Measurements from ENCODE around the gene FLNB.

FLNB gene

DNA sequence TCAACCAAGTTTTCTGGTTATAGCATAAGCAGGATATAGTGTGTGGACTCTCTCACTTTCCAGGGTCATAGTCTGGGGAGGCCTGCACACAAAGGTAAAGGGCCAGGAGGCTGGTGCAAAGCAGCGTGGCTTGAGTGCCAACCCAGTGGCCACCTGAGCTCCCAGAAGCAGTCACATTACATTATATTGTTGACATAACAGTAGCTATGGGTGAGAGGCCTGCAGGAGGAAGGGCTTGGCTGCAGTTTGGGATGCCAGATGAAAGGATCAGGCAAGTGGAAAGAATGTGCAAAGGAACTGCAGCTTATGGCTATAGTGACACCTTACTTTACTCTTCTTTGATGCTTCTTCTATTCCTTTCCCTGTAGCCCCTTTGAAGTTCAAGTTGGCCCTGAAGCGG, 96.5 kb downstream of the FLNB start:
- no peak overlapping the region for H3K27ac Mint-ChIP-seq
- H3K36me3 Mint-ChIP-seq (ENCODE audit: low read depth) = peaks cover 95% of the 10 kb centered on the region
- no peaks in the 10 kb centered on the region for H3K9me3 Mint-ChIP-seq
- H3K4me1 Mint-ChIP-seq = peaks cover 28% of the 10 kb centered on the region
- TF ChIP-seq, protein P1, sequence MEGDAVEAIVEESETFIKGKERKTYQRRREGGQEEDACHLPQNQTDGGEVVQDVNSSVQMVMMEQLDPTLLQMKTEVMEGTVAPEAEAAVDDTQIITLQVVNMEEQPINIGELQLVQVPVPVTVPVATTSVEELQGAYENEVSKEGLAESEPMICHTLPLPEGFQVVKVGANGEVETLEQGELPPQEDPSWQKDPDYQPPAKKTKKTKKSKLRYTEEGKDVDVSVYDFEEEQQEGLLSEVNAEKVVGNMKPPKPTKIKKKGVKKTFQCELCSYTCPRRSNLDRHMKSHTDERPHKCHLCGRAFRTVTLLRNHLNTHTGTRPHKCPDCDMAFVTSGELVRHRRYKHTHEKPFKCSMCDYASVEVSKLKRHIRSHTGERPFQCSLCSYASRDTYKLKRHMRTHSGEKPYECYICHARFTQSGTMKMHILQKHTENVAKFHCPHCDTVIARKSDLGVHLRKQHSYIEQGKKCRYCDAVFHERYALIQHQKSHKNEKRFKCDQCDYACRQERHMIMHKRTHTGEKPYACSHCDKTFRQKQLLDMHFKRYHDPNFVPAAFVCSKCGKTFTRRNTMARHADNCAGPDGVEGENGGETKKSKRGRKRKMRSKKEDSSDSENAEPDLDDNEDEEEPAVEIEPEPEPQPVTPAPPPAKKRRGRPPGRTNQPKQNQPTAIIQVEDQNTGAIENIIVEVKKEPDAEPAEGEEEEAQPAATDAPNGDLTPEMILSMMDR (IDR thresholded peaks at IDR 0.05) = no peak
- no peak overlapping the region for H3K4me3 Mint-ChIP-seq
- DNase-seq = no peak
- H3K27me3 Mint-ChIP-seq (ENCODE audit: low read depth, poor library complexity) = no peaks in the 10 kb centered on the region

DNA sequence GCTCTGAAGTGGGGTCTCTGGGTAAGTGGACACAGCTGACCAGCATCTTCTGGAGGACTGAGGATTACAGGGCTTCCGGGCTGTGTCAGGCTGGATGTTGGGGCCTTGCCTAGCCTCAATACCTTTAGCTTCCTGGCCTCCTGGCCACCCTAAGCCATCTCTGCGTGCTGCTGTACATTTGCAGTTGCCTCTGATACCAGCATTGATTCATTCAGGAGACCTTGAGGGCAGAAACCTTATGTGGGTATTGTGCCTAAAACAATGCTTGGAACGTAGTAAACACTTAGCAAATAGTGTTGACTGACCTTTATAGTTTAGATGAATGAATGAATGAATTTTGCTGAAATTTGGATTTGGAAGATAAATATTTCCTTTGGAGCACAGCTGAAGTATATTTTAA, 97.0 kb downstream of the FLNB start:
- no peaks in the 10 kb centered on the region for H3K27me3 Mint-ChIP-seq (ENCODE audit: low read depth, poor library complexity)
- no peak for DNase-seq
- H3K4me3 Mint-ChIP-seq = no peak overlapping the region
- peaks cover 28% of the 10 kb centered on the region for H3K4me1 Mint-ChIP-seq
- peaks cover 95% of the 10 kb centered on the region for H3K36me3 Mint-ChIP-seq (ENCODE audit: low read depth)
- no peaks in the 10 kb centered on the region for H3K9me3 Mint-ChIP-seq
- H3K27ac Mint-ChIP-seq = no peak overlapping the region
- TF ChIP-seq, protein P1 (IDR thresholded peaks at IDR 0.05) = no peak

DNA sequence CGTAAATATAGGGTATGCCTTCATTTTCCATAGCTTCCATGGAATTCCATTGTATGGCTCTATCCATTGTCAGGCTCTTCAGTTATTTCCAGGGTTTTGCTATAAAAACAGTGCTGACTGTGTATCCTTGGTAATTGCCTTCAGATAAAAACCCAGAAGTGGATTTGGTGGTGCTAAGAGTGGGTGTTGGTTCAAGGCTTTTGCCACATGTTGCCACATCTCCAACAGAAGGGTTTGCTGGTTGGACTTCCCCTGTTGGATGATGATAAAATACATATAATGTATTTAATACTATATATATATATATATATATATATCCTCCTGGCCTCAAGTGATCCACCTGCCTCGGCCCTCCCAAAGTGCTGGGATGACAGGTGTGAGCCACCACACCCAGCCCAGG, 97.8 kb downstream of the FLNB start:
- Mint-ChIP-seq H3K27ac (no peak overlapping the region), H3K4me3 (no peak overlapping the region), H3K9me3 (no peaks in the 10 kb centered on the region), H3K36me3 (ENCODE audit: low read depth) (peaks cover 92% of the 10 kb centered on the region), H3K27me3 (ENCODE audit: low read depth, poor library complexity) (no peaks in the 10 kb centered on the region), H3K4me1 (peaks cover 28% of the 10 kb centered on the region)
- TF ChIP-seq, protein P1 (IDR thresholded peaks at IDR 0.05) = no peak
- DNase-seq = no peak

DNA sequence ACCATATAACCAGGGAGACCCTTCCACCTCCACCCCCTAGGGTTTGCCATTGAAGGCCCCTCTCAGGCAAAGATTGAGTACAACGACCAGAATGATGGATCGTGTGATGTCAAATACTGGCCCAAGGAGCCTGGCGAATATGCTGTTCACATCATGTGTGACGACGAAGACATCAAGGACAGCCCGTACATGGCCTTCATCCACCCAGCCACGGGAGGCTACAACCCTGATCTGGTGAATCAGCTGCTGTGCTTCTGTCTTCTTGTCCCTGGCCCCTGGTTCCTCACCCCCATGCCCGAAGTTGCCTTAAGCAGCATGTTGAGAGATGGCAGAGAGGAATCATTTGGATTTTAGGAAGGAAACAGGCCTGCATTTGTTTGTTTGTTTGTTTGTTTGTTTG, 98.4 kb downstream of the FLNB start:
- no peak overlapping the region for H3K4me3 Mint-ChIP-seq
- H3K9me3 Mint-ChIP-seq = no peaks in the 10 kb centered on the region
- H3K27me3 Mint-ChIP-seq (ENCODE audit: low read depth, poor library complexity) = no peaks in the 10 kb centered on the region
- no peak overlapping the region for H3K27ac Mint-ChIP-seq
- TF ChIP-seq, protein P1 (IDR thresholded peaks at IDR 0.05) = no peak
- peaks cover 28% of the 10 kb centered on the region for H3K4me1 Mint-ChIP-seq
- H3K36me3 Mint-ChIP-seq (ENCODE audit: low read depth) = peaks cover 92% of the 10 kb centered on the region
- no peak for DNase-seq

DNA sequence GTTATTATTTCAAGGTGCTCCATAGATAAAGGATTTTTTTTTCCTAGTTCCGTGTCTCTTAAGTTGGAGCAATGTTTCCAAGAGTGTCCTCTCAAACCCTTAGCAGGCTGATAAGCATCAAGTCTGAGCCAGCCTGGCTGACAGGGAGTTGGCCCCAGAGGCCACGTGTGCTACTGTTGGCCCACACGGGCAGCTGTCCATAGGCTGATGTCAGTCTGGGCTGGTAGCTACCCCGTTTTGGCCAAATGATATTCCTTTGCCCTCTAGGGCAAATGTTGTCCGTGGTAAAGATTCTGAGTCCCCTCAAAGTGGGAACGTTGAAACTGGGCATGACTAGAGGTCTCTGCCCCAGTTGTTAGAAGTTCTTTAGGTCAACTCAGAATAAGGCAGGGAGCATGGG, 99.4 kb downstream of the FLNB start:
- TF ChIP-seq, protein P1 (IDR thresholded peaks at IDR 0.05) = no peak
- Mint-ChIP-seq H3K9me3 (no peaks in the 10 kb centered on the region), H3K27me3 (ENCODE audit: low read depth, poor library complexity) (no peaks in the 10 kb centered on the region), H3K4me1 (peaks cover 22% of the 10 kb centered on the region), H3K4me3 (no peak overlapping the region), H3K36me3 (ENCODE audit: low read depth) (peaks cover 92% of the 10 kb centered on the region), H3K27ac (no peak overlapping the region)
- DNase-seq = no peak

DNA sequence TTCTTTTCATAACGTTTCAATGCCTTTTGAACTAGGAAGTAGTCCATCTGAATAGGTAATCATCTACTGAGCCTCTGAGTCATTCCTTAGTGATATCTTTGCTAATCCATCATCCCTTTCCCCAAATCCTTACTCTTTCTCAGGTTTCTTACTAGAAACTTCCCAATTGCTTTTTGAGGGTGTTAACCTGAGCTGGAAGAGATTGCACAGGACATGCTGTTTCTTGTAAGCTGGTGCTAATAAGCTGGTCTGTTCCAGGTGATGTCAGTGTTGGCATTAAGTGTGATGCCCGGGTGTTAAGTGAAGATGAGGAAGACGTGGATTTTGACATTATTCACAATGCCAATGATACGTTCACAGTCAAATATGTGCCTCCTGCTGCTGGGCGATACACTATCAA, 101.5 kb downstream of the FLNB start:
- Mint-ChIP-seq H3K27me3 (ENCODE audit: low read depth, poor library complexity) (no peaks in the 10 kb centered on the region), H3K4me1 (peaks cover 2% of the 10 kb centered on the region), H3K36me3 (ENCODE audit: low read depth) (peaks cover 94% of the 10 kb centered on the region), H3K9me3 (no peaks in the 10 kb centered on the region), H3K27ac (no peak overlapping the region), H3K4me3 (no peak overlapping the region)
- TF ChIP-seq, protein P1 (IDR thresholded peaks at IDR 0.05) = no peak
- DNase-seq = no peak
